Mucosa of rectum (tissue), 2 donors: Measurements from ENCODE around the gene SCGN.

Experiments used
- H3K27ac ChIP-seq, 2 donors: one replicate each; pipeline ENCODE4 v1.7.0; 2013; ENCODE audit warnings: inconsistent platforms in 2 of 2, low read depth in 2 of 2, low read length in 2 of 2
- H3K27me3 ChIP-seq, 2 donors: one replicate each; pipeline ENCODE4 v1.7.0; 2013; ENCODE audit warnings: low read length in 2 of 2; ENCODE audit not compliant: control insufficient read depth in 2 of 2, insufficient read depth in 2 of 2
- H3K36me3 ChIP-seq, 2 donors: one replicate each; pipeline ENCODE4 v1.7.0; 2013; ENCODE audit warnings: low read length in 2 of 2; ENCODE audit not compliant: control insufficient read depth in 2 of 2, insufficient read depth in 2 of 2
- H3K4me1 ChIP-seq, 2 donors: one replicate each; pipeline ENCODE4 v1.7.0; 2013; ENCODE audit warnings: low read length in 2 of 2, mild to moderate bottlenecking in 1 of 2; ENCODE audit not compliant: control insufficient read depth in 2 of 2, insufficient read depth in 2 of 2
- H3K4me3 ChIP-seq, 2 donors: one replicate each; pipeline ENCODE4 v1.7.0; 2013; ENCODE audit warnings: low read length in 2 of 2
- H3K9ac ChIP-seq, 2 donors: one replicate each; pipeline ENCODE4 v1.7.0; 2013; ENCODE audit warnings: low read length in 2 of 2, low read depth in 1 of 2, mild to moderate bottlenecking in 1 of 2
- H3K9me3 ChIP-seq, 2 donors: one replicate each; pipeline ENCODE4 v1.7.0; 2013; ENCODE audit warnings: low read length in 2 of 2; ENCODE audit not compliant: control insufficient read depth in 2 of 2
- donor health status: healthy.
- donor health status: Normal muscosa, but diverticular disease.

Gene SCGN, protein sequence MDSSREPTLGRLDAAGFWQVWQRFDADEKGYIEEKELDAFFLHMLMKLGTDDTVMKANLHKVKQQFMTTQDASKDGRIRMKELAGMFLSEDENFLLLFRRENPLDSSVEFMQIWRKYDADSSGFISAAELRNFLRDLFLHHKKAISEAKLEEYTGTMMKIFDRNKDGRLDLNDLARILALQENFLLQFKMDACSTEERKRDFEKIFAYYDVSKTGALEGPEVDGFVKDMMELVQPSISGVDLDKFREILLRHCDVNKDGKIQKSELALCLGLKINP

DNA sequence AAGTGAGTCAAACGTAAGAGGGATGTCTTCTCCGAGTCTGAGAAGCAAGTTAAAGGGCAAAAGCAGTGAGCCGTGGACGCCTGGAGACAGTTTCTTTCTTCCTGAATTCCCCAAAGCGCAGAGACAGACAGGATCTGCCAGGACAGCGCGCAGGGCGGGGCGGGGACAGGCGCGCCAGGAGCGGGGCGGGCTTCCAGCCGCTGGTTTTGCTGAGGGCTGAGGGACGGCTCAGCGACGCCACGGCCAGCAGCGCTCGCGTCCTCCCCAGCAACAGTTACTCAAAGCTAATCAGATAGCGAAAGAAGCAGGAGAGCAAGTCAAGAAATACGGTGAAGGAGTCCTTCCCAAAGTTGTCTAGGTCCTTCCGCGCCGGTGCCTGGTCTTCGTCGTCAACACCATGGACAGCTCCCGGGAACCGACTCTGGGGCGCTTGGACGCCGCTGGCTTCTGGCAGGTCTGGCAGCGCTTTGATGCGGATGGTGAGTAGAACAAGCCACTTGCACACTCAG, at the start of gene SCGN:
TSS of gene SCGN (plus strand) at position 209 of the 509 bp plus-strand sequence. CDS start at position 398, 189 bp downstream.
- Histone ChIP-seq H3K27ac (no peak within 1 kb of the TSS), H3K9me3 (no peaks in the 10 kb centered on the region), H3K4me1 (no peaks in the 10 kb centered on the region), H3K4me3 (peak within 1 kb of the TSS in 1 of 2 donors; percentile 26), H3K9ac (no peak within 1 kb of the TSS), H3K27me3 (peaks cover 11 to 17% of the 10 kb centered on the region in 2 donors), H3K36me3 (no peaks in the 10 kb centered on the region)

DNA sequence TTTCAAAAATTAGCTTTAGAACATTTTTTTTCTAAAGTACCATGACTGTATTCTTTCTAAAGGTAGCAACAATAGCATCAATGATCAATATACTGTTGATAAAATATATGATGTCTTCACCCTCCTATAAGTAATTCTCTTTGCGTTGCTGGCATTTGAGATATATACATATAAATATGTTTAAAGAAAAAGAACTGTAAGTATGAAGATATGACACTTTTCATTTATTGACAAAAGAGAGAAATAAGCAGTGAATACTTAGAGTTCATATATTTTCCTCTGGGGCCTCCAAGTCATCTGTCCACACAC, 49.4 kb upstream of the SCGN start:
- Histone ChIP-seq H3K27ac (no peak overlapping the region), H3K4me1 (peaks cover 5 to 7% of the 10 kb centered on the region in 2 donors), H3K9me3 (no peaks in the 10 kb centered on the region), H3K4me3 (no peak overlapping the region), H3K36me3 (peaks cover 11 to 24% of the 10 kb centered on the region in 2 donors), H3K27me3 (no peaks in the 10 kb centered on the region), H3K9ac (no peak overlapping the region)

DNA sequence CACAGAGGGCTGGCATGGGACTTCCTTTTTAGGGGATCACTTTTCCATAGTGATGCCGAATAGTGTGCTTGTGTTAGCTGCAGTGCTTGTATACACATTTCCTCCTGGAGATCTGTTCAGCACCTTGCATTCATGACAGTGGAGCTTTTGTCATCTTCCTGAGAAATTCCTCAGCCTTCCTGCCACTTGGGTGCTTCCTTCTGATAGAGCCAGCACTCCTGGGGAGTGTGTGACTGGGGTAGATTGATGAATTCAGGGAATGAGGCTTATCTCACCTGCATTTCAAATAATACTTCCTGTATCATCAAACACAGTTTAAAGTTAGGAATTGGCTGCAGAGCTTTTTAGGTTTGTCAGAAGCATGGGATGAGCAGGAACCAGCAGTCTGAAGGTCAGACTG, 48.8 kb upstream of the SCGN start:
- Histone ChIP-seq H3K9ac (no peak overlapping the region), H3K9me3 (no peaks in the 10 kb centered on the region), H3K4me1 (peaks cover 5 to 7% of the 10 kb centered on the region in 2 donors), H3K36me3 (peaks cover 9 to 24% of the 10 kb centered on the region in 2 donors), H3K27me3 (no peaks in the 10 kb centered on the region), H3K4me3 (no peak overlapping the region), H3K27ac (no peak overlapping the region)

DNA sequence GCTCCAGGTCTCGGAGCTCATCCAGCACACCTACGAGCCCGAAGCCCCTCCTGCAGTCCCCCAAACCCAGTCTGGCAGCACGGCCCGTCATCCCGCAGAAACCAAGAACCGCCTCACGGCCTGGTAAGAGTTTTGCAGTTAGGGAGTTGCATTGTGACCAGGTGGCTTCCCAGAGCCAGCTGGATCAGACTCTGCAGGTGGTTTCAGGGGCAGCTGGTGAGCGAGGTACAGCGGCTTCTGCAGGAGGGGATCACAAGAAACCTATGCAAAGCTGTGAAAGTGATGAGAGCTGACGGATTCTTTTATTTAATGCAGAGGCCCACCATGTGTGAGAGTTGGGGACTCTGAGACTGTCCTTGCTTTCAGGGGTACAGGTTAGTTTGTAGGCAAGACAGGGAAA, 45.9 kb upstream of the SCGN start:
- no peaks in the 10 kb centered on the region for H3K9me3 ChIP-seq
- peaks cover 13 to 20% of the 10 kb centered on the region in 2 donors for H3K36me3 ChIP-seq
- H3K4me3 ChIP-seq: no peak overlapping the region
- no peak overlapping the region for H3K27ac ChIP-seq
- H3K27me3 ChIP-seq: no peaks in the 10 kb centered on the region
- peaks cover 5 to 7% of the 10 kb centered on the region in 2 donors for H3K4me1 ChIP-seq
- H3K9ac ChIP-seq: no peak overlapping the region

DNA sequence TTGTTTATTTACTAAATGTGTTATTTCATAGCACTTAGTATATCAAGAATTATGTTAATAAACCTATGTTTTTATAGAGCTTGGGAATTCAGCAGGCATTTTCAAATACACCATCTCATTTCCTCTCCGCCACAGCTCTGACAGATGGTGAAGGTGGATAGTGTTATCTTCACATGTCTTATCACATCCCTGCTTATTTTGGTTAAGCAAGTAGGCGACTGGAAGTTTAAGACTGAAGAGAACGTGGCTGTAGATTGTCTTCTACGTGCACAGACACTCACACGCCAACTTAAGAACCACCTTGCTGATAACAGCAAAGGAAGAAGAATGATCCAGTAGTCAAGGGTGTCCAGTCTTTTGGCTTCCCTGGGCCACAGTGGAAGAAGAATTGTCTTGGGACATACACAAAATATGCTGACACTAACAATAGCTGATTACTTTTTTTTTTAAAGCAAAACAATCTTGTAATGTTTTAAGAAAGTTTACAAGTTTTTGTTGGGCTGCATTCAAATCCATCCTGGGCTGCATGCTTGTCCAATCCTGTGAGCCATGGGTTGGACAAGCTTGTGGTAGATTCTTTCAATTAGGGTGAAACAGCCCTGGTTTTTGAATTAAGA, 43.3 kb upstream of the SCGN start:
- H3K36me3 ChIP-seq: peaks cover 19 to 22% of the 10 kb centered on the region in 2 donors

DNA sequence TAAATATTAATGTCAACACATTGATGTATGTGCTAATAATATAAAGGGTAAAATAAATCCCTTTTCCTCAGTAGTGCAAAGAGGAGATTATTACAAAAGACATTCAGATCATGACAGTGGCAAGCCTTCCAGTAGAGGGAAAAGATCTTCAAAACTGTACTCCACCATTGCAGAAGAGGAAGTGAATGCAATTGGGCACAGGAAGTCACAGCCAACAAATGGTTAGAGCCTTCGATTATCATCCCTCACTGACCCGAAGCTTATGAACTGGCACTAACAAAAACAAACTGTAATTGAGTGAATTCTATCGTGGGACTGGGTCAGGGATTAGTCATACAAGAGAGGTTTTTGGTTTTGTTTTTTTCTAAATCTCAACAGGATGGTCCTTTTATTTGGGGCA, 39.3 kb upstream of the SCGN start:
- H3K4me3 ChIP-seq: no peak overlapping the region
- H3K9ac ChIP-seq: no peak overlapping the region
- no peak overlapping the region for H3K27ac ChIP-seq
- H3K36me3 ChIP-seq: peaks cover 8 to 10% of the 10 kb centered on the region in 2 donors
- H3K4me1 ChIP-seq: peaks cover 0 to 3% of the 10 kb centered on the region in 2 donors
- no peaks in the 10 kb centered on the region for H3K9me3 ChIP-seq
- H3K27me3 ChIP-seq: no peaks in the 10 kb centered on the region

More for the DNA sequence above, 43.3 kb upstream of the SCGN start:
- Histone ChIP-seq H3K27me3 (no peaks in the 10 kb centered on the region), H3K9ac (no peak overlapping the region), H3K9me3 (no peaks in the 10 kb centered on the region), H3K27ac (no peak overlapping the region), H3K4me1 (no peaks in the 10 kb centered on the region), H3K4me3 (no peak overlapping the region)

DNA sequence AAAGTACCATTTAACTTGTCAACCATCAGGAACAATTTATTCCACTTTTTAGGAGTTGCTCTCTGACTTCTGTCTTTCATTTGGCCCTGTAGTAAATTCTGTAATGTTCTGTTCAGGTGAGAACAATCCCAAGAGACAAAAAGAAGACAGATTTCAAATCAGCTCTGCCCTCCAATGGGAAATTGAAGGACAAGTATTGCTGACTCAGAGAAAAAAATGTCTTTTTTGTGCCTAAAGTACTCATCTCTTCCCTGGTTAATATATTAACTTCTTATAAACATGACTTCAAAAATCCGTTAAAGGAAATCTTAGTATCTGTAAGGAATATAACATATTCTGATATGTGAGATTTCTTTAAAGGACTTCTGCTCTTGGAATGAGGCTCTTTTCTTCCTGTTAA, 38.6 kb upstream of the SCGN start:
- Histone ChIP-seq H3K4me1 (peaks cover 0 to 3% of the 10 kb centered on the region in 2 donors), H3K9me3 (no peaks in the 10 kb centered on the region), H3K27me3 (no peaks in the 10 kb centered on the region), H3K4me3 (no peak overlapping the region), H3K36me3 (peaks cover 8 to 10% of the 10 kb centered on the region in 2 donors), H3K27ac (no peak overlapping the region), H3K9ac (no peak overlapping the region)

DNA sequence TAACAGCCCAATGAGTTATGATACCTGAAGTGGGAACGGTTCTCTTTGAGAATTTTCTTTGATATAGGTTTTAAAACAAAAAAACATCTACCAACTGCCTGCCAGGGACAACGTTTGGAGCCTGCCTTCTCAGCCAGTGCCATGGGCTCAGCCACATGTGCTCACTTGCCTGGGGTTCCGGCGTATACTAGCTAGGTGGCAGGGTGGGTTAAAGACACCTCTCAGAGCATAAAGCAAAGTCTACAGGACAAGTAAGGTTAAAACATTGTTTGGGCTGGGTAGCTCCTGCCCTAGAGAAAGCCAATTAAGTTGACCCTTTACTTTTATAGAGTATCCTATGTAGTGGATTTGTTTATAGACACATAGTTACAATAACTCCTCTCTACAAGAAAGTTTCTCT, 38.0 kb upstream of the SCGN start:
- no peak overlapping the region for H3K9ac ChIP-seq
- no peak overlapping the region for H3K4me3 ChIP-seq
- peaks cover 0 to 3% of the 10 kb centered on the region in 2 donors for H3K4me1 ChIP-seq
- H3K27ac ChIP-seq: no peak overlapping the region
- H3K36me3 ChIP-seq: peaks cover 8 to 10% of the 10 kb centered on the region in 2 donors
- H3K9me3 ChIP-seq: no peaks in the 10 kb centered on the region
- no peaks in the 10 kb centered on the region for H3K27me3 ChIP-seq

DNA sequence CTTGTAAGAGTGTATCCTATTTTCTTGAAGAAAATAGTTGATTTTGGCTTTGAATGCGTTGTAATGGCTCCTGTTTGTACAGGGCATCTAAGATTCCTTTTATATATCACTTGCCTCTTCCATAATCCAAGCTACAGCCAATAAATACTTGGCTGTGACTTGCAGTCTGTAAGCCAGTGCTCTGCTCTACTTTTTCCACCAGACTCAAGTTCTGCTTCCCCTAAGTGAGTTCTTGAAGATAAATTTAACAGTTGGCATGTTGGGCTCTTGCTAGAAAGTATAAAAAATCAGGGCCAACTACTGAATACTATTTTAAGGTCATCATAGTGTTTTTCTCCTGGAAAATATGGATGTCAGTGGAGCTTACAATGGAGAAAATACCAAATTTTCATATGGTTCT, 36.5 kb upstream of the SCGN start:
- no peak overlapping the region for H3K4me3 ChIP-seq
- H3K27me3 ChIP-seq: no peaks in the 10 kb centered on the region
- no peaks in the 10 kb centered on the region for H3K9me3 ChIP-seq
- peaks cover 0 to 3% of the 10 kb centered on the region in 2 donors for H3K4me1 ChIP-seq
- H3K36me3 ChIP-seq: peaks cover 7 to 10% of the 10 kb centered on the region in 2 donors
- H3K9ac ChIP-seq: no peak overlapping the region
- no peak overlapping the region for H3K27ac ChIP-seq

DNA sequence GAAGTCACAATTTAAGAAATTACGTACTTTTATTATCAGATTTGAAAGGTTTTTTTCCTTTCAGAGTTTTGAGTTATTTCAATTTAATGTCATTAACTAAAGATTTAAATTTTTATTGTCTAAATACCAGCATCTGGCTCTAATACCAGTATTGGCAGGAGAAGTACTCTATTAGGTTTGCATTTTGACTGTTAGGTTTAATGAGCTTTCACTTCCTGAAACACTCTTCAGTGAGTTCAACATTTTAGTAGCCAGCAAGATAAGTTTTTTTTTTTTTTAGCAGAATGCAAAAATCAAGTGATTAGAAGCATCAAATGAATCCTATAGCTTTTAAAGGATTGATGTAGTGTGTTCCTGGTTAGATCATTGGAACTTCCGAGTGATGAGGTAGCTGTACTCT, 34.0 kb upstream of the SCGN start:
- Histone ChIP-seq H3K36me3 (peaks cover 0 to 2% of the 10 kb centered on the region in 2 donors), H3K27ac (no peak overlapping the region), H3K4me1 (peaks cover 0 to 3% of the 10 kb centered on the region in 2 donors), H3K9me3 (no peaks in the 10 kb centered on the region), H3K9ac (no peak overlapping the region), H3K4me3 (no peak overlapping the region), H3K27me3 (no peaks in the 10 kb centered on the region)
